Islet precursor cell (in vitro differentiated cells): Measurements from ENCODE around the gene DGUOK.

ENCODE experiments used
- DNase-seq: peaks from one replicate; pipeline ENCODE4 v3.0.0-alpha.2; 2018

The DGUOK gene

DNA sequence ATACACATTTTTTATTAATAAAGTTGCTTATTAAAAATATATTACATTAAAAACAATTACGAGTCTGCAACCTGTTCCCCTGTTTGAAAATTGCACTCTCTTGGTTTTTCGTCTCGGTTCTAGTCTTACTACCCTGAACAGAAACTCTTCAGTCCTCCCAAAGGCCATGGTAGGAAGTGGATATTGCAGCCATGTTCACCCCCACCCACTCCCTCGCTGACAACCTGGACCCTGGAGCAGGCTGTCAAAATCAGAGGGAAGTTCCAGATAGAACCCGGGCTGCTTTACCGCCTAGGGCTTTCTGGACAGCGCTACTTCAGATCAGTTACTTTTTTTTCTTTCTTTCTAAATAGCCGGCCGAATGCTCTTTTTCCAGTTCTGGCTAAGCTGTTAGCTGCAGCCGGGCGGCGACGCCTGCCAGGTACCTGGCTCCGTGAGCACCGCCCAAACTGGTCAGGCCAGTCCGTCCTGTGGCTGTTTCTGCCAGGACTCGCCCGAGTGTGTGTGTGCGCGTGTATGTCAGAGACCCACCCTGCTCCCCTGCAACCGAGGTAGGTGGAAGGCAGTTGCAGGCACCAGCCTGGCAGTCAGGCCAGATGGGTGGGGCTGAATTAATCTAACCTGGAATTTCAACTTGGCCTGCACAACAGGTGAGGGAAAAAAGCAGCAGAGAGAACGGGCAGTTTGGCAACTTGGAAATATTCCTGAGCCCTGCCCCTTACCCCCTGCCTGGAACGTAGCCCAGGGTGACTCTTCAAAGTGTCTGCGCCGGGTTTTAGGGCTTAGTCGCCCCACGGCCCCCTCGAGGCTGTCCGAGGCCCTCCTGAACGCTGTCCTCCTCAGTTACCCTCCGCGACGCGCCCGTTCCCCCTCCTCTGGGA lies 56.9 kb downstream of the DGUOK start:
- DNase-seq, result peak; percentile 98

DNA sequence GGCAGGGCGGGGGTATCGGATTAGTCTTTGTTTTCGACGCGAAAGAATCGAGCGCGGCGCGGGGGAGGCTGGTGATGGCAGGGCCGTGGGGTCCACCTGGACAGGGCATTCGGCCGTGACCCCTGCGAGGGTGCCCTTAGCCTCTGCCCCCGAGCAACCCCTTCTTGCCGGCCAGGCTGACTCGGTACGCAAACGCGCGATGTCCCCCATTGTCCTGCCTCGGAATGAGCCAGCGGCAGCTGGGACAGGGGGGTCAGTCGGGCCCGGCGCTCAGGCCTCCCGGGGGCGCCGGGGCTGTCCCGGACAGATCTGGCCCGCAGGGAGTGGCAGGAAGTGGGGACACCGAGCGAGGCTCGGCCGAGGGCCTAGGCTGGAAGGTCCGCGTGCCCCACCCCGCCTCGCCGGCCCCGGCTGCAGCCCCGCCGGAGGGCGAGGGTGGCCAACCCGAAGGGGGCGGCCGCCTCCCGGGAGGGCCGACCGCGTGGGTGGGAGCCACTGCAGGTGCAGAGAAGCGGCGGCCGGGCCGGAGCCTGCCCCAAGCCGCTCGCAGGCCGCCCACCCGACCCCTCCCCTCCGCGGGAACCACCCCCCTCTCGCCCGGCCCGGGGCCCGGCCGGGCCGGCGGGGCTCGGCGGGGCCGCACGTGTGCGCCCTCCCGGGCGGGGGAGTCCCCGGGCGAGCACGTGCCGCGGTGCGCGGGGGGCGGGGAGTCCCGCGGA lies 57.7 kb downstream of the DGUOK start, which contains the start of gene TET3:
Gene TET3 (plus strand): TSS at position 708 of the 719 bp plus-strand sequence. CDS start 1,494 bp downstream, outside the sequence.
- no peak for DNase-seq

DNA sequence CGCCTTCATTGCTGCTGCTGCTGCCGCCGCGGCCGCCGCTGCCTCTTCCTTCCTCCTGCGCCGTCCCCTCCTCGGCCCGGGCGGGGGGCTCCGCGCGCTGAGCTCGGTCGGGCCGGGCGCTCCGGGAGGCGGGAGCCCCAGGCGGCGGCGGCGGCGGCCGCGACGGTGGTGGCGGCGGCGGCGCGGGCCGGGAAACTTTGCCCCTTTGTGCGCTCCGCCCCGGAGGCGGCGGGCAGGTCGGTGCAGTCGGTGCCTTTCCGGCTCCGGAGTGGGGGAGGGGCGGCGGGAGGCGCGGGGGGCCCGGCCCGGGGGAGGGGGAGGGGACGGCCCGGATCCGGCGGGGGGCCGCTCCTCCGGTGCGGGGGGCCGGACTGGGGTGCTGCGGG lies 58.2 kb downstream of the DGUOK start:
- no peak for DNase-seq

DNA sequence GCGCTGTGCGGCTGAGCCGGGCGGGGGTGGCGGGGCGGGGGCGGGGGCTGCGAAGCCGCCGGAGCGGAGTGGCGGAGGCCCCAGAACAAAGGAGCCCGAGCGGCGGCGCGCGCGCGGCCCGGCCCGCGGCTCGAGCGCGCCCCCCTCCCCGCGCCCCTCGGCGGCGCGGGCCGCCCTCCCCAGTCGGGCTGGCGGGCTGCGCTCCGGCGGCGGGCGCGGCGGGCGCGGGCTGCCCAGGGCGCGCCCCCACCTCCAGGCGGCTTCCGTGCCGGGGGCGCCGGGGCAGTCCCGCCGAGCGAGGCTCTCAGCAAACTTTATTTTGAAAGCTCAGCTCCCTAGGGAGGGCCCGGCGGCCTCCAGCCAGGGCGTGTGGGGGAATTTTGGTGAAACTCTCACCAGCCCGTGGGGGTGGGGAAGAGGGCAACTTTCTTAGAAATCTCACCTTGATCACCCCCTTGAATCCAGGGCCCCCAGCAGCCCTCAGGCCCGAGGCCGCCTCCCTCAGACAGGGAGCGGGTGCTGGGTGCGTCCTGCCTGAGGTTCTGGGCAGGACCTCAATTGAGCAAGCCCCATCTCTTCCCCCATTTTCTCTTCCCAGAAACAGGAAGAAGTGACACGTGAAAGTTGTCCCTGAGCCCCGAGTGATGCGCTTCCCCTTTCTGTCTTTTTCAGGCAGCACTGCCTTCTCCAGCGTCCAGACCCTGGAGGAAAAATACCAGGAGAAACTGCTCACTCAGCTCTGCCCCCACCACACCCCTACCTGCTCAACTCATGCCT lies 58.8 kb downstream of the DGUOK start:
- no peak for DNase-seq

DNA sequence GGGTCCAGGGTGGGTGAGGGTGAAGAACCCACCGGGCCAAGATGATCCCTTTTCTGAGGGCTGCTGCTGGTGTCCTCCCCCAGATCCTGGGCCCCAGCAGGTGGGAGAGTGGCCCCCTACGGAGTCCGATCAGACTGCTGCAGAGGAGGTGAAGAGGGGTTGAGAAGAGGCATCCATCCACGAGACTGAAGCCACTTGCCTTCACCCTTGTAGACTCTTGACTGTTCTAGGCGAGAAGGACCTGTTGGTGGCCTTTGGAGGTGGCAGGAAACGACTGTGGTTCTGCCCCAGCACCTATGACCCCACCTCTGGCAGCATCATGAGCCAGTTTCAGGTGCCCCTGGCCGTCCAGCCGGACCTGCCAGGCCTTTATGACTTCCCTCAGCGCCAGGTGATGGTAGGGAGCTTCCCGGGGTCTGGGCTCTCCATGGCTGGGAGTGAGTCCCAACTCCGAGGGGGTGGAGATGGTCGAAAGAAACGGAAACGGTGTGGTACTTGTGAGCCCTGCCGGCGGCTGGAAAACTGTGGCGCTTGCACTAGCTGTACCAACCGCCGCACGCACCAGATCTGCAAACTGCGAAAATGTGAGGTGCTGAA lies 59.5 kb downstream of the DGUOK start:
- DNase-seq, result no peak

DNA sequence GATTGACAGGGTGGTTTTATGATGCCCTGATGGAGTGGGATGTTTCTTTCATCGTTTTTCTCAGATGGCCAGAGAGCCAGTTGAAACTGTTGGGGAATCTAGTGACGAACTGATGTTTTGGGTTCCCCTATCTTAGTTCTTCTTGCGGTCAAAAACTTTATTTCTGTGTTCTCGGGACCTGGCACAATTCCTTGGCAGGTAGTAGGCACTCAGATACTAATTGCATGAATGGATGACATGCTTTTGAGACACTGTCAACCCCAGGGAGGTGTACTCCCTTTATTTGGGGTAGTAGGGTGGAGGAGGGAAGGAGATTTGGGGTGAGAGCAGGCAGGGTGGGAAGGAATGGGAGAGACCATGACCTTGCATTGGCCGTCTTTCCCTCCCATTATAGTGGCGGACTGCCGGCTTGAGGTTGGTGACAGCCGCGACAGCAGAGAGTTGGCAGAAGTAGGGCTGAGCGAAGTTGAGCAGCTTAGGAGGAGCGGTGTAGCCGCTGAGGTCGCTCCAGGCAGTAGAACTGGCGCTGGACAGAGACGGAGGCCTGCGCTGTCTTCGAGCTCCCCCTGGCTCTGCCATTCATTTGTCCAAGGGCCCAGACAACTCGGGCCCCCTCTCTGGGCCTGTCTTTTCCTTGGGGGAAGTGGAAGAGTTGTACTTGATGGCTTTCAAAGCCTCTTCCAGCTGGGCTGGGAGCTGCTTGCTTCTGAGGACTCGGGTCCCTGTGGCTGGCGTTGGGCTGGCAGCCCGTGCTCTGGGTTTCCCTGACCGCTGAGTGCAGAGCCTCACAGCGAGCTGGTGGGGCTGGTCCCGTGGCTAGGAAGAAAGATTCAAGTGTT lies 60.6 kb downstream of the DGUOK start:
- DNase-seq, result no peak

DNA sequence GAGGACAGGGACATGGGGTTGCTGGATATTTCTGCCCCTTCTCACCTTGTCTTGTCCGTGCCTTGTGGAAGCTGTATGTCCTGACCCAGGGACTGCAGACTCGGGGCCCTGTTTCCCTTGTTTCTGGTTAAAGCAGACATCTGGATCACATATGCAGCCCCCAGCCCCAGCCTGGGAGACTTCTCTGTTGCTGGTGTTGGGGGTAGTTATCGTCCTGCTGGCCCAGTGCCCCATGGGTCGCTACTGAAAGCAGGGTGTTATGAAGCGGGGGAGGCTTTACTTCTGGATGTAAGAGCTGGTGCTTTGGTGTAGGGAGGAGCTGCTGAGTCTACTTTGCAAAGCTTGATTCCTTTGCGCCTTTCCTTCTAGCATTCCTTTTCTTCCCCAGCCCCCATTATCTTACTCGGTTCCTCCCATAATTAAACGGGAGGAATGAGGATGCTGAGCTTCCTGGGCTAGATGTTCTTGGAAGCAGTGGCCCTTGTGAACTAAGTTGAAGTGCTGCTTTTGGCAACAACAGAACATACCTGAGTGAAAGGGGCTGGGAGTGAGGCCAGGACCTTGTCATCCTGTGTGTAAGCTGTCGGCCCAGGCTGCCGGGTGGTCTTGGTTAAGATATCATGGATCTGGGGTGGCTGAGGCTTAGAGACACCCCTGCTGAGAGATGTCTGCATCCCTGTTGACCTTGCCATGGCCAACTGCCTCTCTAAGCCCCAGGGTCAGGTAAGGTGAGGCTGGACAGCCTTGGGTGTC lies 61.4 kb downstream of the DGUOK start:
- no peak for DNase-seq

DNA sequence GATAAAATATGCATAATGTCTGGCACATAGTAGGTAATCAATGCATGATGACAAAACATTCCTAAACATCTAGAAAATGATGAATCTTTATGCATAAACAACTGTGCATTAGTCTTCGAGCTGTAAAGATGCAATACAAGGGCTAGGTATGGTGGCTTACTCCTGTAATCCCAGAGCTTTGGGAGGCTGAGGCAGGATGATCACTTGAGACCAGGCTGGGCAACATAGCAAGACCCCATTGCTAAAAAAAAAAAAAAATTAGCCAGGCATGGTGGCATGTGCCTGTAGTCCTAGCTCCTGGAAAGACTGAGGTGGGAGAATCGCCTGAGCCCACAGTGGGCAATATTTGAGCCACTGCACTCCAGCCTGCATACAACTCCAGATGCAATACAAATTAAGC lies 63.3 kb downstream of the DGUOK start:
- no peak for DNase-seq

DNA sequence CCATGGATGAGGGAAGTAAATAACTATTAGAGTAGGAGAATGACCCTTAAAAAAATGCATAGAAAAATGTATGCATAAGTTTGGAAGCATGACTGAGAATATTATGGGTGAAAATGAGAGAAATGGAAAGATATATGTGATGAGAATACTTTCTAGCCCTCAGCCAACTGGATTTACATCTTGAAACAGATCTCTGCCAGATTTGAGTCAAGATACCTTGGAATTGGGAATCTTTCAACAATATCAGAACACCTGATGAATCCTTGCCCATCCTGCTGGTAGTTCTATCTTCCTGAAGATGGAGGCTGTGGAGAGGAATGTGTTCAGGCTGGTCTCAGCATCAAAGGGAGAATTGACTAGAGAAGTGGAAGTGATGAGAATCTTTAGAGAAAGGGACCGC lies 63.9 kb downstream of the DGUOK start:
- no peak for DNase-seq

DNA sequence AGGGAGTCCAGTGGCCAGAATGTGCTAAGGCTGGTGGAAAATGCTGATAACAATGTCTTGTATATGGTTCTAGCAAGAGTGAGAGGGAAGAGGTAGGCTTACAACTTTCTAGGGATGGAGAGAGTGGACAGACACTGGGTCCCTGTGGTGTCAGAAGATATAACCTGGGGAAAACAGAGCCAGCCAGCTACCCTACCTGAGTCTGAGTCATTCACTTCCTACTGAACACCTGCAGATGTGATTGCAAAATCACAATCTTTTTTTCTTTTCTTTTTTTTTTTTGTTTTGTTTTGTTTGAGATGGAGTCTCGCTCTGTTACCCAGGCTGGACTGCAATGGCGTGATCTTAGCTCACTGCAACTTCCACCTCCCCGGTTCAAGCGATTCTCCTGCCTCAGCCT lies 65.4 kb downstream of the DGUOK start:
- no peak for DNase-seq

DNA sequence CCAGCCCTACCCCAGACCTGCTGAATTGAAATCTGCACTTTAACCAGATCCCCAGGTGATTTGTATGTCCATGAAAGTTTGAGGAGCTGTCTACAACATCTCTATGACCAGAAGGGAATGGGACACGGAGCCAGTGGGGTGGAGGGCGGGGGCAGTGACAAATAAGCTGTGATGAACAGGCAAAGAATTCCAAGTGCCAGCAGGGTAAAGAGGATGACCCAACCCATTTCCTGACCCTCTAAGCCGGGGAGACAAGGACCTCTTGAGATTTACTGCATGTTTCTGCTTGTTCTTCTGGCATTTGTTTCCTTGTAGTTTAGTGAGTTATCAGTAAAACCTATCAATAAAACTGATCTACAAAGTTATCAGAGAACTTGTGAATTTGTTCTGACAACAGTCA lies 66.7 kb downstream of the DGUOK start:
- no peak for DNase-seq

DNA sequence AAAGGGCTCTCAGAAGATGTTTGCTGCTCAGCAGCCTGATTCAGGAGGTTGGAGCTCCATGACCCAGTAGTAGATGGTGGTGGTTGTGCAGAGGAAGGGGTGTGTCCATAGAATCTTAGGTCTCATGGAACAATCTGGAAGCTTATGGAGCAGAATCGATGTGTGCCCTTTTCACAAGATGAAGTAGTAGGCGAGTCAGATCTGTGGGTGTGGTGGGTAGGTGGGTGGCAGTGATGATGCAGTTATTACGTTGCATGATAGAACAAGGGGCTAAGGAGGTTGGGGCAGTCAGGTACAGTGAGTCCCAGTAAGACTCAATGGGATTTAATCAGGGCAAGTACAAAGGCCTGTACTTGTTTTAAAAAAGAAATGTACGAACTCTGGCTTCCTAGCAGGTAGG lies 67.1 kb downstream of the DGUOK start:
- DNase-seq, result no peak

DNA sequence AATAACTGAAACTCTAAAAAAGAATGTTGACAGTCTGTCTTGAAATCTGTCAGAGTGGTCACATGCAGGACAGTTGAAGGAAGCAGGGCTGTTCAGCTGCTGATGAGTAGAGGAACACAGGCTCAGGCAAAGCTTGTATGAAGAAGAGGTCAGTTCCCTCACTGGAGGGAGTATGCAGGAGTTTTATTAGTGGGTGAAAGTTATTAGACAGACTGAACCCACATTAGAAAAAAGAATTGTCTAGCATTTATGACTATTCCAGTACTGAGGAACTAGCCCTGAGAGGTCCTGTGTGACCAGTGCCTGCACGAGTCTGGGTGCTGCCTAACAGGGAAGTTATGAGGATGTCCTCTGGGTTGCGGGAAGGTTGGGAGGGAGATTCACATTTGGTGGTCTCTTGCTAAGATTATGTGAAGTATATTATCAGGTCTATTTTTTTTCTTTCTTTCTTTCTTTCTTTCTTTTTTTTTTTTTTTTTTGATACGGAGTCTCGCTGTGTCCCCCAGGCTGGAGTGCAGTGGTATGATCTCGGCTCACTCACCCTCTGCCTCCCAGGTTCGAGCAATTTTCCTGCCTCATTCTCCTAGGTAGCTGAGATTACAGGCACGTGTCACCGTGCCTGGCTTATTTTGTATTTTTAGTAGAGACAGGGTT lies 67.6 kb downstream of the DGUOK start:
- no peak for DNase-seq

DNA sequence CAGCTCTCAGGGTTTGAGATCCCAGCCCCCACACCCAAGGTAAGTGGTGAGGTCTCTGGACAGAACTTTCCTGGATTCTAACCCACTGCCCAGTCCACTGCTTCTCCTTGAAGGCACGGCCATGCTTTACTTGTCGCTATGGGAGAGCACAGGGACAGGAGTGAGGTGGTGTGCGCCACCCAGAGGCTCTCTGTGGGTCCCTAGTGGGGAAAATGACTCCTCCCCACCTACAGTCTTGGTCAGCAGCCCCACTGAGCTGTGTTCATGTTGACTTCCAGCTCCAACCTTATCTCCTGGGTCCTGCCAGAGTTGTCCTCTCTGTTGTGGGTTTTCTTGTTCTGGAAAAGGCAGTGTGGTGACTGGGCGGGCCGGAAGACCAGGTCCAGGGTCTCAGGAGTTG lies 69.1 kb downstream of the DGUOK start:
- DNase-seq, result peak; percentile 50

DNA sequence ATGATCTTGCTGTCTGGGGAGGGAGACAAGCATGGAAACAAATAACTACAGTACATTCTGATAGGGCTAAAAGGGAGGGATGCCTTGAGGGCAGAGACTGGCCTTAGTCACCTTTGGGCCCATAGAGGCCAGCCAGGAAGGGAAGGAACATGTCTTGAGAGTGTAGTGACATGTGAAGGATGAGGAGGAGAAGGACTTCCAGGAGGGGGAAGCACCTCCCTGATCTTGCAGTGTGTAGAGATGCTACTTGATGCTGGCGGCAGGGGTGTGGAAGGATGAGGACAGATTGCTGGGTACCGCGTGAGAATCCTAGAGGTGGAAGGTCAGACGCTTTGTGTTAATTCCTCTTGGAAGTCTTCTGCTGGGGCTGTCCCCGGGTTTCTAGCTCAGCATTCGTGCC lies 71.1 kb downstream of the DGUOK start:
- no peak for DNase-seq

DNA sequence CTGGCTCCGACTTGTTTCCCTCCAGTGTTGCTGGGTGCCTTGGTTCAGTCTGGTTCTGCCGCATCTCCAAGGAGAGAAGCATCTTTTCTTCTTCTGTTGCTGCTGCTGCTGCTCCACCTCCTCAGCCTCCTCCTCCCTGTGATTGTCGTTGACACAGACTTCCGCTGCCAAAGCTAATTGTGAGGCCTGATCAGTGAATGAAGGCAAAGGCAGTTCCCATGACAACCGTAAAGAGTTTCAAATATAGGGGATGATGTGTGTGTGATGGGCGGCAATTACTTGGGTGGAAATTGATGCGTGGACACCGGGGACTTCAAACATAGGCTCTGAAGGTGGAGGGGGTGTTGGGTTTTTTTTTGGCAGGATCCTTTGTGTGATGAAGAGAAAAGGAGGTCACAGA lies 71.8 kb downstream of the DGUOK start:
- DNase-seq, result no peak

DNA sequence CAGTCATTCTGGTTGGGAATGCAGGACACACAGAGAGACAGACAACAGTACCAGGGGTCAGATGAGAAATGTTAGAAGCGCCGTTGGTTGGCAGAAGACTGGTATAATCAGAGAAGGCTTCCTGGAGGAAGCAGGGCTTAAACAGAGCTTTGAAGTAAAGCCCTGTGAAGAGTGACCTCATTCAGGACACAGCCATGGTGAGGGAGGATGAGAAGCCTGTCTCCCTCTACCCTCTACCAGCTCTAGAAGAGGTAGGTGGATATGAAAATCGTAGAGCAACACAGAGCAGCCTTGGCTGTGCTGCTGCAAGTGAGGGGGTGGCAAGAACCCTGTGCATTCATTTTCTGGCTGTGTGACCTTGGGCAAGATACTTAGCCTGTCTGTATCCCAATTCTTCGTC lies 72.3 kb downstream of the DGUOK start:
- DNase-seq, result no peak

DNA sequence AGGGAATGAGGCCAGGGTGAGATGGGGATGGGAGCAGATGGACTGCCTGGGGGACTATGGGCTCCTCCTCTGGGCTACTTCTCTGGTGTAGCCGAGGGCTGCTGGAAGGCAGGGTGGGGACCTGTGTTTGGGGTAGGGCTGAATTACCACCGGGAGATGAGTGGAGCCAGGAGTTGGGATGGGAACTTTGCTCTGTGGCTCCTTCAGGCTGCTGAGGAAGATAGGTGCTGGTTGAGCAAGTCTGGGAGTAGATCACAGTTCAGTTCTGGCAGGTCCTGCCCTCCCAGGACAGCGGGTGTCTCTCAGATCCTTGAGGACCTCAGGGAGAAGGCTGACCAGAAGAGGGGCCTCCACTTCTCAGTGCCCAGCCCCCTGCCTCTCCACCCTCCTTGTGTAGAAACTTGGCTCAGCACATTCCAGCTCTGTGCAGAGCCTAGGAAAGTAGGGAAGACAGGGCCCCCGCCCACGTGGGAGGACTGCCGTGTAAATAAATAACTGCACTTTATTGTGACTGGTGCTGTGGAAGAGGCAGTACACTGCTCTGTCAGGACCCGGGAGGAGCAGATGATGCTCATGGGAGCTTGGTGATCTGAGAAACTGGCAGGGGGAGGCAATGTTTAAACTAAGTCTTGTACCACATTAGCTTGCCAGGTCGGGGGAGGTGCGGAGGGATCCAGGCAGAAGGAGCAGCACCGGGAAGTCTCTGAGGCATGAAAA lies 73.4 kb downstream of the DGUOK start:
- DNase-seq, result peak; percentile 74

DNA sequence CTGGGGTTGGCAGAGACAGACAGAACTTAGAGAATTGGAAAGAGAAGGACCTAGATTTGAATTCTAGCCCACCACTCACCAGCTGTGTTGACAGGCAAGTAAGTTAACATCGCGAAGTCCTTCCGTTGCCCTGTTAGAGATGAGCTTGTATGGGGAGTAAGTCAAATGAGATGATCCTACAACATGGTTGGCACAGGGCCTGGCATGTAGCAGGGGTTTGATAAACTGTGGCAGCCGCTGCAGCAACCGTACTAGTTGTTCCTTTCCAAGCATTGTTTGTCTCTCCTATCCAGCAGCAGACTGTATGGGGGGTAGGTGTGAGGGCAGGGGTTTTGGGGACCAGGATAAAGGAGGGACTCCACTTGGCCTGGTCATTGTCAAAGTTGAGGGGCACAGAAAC lies 74.0 kb downstream of the DGUOK start:
- DNase-seq, result no peak

DNA sequence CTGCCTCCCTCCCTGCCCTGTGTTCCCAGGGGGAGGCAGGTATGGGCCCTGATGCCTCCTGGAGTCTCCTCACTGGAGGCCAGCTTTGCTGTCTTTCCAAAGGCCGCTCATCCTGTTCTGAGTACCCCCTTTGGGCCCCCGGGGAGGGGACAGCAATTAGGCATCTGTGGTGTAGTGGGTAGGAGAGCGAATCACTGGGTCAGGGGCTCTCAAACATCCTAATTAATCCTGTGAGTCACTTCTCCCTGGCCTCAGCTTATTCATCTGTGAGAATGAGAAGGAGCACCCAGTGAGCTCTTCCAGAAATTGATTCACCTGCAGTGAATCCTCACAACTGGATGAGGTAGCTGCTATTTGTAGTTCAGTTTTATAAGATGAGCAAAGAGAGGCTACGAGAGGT lies 74.4 kb downstream of the DGUOK start:
- peak; percentile 75 for DNase-seq
